ENCODE measurements around the gene PRPSAP1. TPM values are rescaled to one million over a fixed set of nuclear protein-coding genes. Genes with fewer than 3 reads are reported as not detected.

PRPSAP1 gene
- total RNA-seq, 2 experiments from 2014 or later = 58.7 to 63.0 TPM

DNA sequence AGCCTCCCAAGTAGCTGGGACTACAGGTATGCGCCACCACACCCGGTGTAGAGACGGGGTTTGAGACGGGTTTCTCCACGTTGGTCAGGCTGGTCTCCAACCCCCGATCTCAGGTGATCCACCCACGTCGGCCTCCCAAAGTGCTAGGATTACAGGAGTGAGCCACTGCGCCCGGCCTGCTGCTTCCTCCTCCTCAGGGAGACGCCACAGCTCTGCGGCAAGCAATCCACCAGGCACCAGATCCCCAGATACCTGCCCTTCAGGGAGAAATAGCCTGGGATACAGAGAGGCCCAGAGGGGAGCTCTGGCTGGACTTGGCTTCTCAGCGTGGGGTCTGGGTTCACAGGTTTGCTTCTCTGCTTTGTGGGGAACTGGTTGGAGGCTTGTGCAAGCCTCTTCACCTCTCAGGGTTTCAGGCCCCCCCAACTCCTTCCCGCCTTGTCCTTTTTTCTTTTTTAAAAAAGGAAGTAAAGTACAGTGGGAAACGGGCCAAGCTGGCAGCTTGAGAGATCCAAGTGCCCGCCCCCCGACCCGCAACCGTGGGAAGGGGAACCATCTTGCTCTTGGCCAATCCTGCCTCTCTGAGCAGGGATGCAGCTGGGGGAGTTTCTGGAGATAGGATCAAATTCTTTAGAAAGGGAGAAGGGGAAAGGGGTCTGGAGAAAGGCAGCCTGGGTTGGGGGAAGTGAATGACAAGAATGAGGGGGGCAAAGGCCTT lies 28.1 kb upstream of the PRPSAP1 start:
- H3K27me3 Mint-ChIP-seq = peaks cover 2% of the 10 kb centered on the region
- ChIA-PET CTCF (interaction anchor here (0.7 to 3.9 kb wide), 8 partner anchors 8 to 151 kb away, joined by 3 to 14 read pairs (median 8); partner anchors contain the start of gene PRPSAP1), POLR2A (interaction anchor here (0.6 kb wide), 1 partner anchor 149 kb away, joined by 4 read pairs; no protein-coding TSS in a partner anchor)
- no peaks in the 10 kb centered on the region for H3K9me3 Mint-ChIP-seq
- peaks cover 26% of the 10 kb centered on the region for H3K4me1 Mint-ChIP-seq
- no peak overlapping the region for H3K27ac Mint-ChIP-seq
- no peak for DNase-seq
- peak overlapping the region; percentile 32 for H3K4me3 Mint-ChIP-seq
- H3K36me3 Mint-ChIP-seq (ENCODE audit: low read depth) = no peaks in the 10 kb centered on the region

DNA sequence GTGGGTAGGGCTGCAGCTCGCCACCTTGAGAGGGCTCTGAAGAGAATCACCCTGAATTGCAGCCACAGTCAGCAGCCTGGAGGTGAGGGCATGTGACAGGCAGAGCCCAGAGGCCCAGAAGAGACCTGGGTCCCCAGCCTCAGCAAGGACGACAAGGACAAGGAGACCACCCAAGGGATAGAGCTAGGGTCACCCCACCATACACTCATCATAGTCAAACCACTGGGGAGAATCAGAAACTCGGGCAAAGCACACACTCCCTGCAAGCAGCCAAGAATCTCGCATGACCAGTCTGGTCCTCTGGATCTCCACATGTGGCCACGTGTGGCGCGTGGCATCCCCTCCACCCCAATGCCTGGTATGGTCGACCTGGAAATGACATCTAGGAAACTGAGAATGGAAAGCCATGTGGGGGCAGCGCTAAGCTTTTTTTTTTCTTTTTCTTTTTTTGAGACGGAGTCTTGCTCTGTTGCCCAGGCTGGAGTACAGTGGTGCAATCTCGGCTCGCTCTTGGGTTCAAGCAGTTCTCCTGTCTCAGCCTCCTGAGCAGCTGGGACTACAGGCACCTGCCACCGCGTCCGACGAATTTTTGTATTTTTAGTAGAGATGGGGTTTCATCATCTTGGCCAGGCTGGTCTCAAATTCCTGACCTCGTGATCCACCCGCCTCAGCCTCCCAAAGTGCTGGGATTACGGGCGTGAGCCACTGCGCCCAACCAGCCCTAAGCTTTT lies 26.1 kb upstream of the PRPSAP1 start:
- ChIA-PET CTCF (interaction anchor here (0.7 to 3.9 kb wide), 7 partner anchors 8 to 144 kb away, joined by 3 to 14 read pairs (median 9); partner anchors contain the start of gene PRPSAP1), POLR2A (no interaction called here)
- no peaks in the 10 kb centered on the region for H3K9me3 Mint-ChIP-seq
- no peak overlapping the region for H3K27ac Mint-ChIP-seq
- peaks cover 14% of the 10 kb centered on the region for H3K4me1 Mint-ChIP-seq
- no peak overlapping the region for H3K4me3 Mint-ChIP-seq
- no peaks in the 10 kb centered on the region for H3K36me3 Mint-ChIP-seq (ENCODE audit: low read depth)
- no peak for DNase-seq
- peaks cover 2% of the 10 kb centered on the region for H3K27me3 Mint-ChIP-seq

DNA sequence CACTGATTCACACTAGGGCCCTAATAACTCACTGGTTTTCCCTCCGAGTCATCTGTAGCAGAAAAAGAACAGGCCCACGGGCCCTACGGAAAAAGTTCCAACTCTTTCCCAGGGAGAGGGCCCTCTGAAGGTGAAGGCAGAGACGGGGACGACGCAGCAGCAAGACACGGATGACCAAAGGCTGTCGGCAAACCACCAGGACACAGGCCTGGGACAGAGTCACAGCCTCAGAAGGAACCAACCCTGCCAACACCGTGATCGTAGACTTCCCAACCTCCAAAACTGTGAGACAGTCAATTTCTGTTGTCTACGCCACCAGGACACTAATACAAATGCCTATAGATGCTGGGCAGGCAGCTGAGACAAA lies 25.5 kb upstream of the PRPSAP1 start:
- Mint-ChIP-seq H3K4me3 (no peak overlapping the region), H3K27me3 (peaks cover 2% of the 10 kb centered on the region), H3K27ac (no peak overlapping the region), H3K9me3 (no peaks in the 10 kb centered on the region), H3K4me1 (peaks cover 14% of the 10 kb centered on the region), H3K36me3 (ENCODE audit: low read depth) (no peaks in the 10 kb centered on the region)
- ChIA-PET CTCF (interaction anchor here (2.1 to 3.9 kb wide), 2 partner anchors 16 to 26 kb away, joined by 9 to 11 read pairs; partner anchors contain the start of gene PRPSAP1), POLR2A (no interaction called here)
- DNase-seq = no peak

DNA sequence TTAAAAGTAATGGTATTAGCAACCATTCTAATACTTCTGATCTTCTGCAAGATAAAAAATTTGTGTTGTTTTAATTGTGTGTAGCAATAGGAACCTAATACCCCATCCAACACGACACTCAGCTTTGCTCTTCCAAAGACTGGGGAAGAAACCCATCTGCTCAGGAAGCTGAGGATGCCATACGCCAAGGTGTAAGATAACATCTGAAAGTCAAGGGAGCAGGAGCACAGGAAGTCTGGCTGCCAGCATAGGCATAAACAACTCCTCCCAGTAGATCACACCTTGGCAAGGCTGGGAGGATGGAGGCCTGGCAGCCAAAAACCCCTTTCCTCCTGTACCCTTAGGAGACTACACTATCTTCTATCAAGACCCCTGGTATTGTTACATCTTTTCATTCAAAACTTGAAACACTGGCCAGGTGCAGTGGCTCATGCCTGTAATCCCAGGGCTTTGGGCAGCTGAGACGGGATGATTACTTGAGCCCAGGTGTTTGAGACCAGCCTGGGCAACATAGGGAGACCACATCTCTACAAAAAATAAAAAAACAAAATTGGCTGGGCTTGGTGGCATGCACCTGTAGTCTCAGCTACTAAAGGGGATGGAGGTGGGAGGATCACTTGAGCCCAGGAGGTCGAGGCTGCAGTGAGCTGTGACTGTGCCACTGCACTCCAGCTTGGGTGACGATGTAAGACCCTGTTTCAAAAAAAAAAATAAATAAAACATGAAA lies 25.0 kb upstream of the PRPSAP1 start:
- Mint-ChIP-seq H3K9me3 (no peaks in the 10 kb centered on the region), H3K27me3 (peaks cover 2% of the 10 kb centered on the region), H3K27ac (no peak overlapping the region), H3K36me3 (ENCODE audit: low read depth) (no peaks in the 10 kb centered on the region), H3K4me3 (no peak overlapping the region), H3K4me1 (peaks cover 13% of the 10 kb centered on the region)
- ChIA-PET CTCF (interaction anchor here (3.9 kb wide), 1 partner anchor 16 kb away, joined by 11 read pairs; no protein-coding TSS in a partner anchor), POLR2A (no interaction called here)
- DNase-seq = no peak

DNA sequence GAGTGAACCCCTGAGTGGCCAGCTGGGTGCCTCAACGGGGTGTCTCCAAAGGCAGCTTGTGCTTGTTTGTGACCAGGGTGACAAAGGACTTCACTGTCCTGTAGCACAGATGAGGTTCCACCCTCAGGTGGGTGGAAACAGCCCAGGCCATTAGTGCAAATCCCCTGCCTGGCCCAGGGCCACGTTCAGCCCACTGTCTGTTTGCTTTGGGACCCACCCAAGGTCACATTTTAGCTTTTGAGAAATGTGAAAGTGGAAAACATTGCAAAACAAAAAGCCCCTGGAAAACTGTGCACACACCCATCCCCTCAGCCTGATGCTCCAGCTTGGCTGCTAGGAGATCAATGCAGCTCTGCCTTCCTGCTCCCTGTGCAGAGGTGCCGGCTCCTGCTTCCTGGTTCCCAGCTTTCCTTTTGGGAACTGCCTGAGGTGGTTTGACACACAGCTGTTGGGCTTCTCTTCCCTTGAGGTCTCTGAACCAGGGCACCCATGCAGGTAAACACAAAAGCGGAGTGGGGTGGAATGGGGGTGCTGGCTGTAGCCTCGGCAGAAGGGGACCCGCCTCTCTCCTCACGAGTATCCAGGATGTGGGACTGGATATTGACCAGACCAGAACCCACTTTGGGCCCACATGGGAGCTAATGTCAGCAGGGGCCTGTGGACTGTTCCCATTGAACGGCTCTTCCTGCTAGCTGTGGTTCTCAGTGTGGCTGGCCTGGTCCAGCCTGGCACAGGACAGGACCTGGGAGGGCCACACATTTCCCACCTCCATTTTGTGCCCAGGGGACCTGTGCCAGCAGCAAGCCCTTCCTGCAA lies 22.8 kb upstream of the PRPSAP1 start:
- no peaks in the 10 kb centered on the region for H3K27me3 Mint-ChIP-seq

DNA sequence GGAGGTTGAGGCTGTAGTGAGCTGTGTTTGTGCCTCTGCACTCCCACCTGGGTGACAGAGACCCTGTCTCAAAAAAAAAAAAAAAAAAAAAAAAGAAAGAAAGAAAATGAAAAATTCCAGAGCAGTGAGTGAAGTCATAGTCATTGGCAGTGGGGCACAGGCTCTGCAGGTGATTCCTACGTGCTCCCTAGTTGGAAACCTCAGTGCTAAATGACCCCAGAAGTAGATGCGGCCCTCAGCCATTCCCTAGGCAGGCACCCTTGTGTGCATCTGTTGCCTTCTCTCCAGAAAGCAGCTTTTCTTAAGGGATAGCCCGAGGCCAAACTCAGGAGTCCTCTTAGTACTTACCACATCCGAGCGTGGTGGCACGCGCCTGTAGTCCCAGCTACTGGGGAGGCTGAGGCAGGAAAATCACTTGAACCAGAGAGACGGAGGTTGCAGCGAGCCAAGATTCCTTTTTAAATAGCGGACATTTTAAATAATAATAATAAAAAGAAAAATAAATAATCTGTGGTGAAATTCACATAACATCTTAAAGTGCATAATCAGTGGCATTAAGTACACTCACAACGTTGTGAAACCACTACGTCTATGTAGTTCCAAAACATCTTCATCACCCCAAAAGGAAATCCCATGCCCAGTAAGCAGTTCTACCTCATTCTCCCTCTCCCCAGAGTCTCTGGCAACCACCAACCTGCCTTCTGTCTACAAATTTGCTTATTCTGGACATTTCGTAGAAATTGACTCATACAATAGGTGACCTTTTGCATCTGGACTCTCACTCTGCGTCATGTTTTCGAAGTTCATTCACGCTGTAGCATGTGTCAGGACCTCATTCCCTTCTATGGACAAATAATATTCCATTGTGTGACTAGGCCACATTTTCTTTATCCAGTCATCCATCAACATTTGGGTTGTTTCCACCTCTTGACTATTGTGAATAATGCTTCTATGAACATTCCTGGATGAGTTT lies 18.2 kb upstream of the PRPSAP1 start:
- H3K9me3 Mint-ChIP-seq = no peaks in the 10 kb centered on the region
- no peaks in the 10 kb centered on the region for H3K27me3 Mint-ChIP-seq
- H3K4me3 Mint-ChIP-seq = no peak overlapping the region
- no peak overlapping the region for H3K27ac Mint-ChIP-seq
- ChIA-PET POLR2A (no interaction called here), CTCF (interaction anchor here (0.6 to 3.1 kb wide), 4 partner anchors 8 to 1054 kb away, joined by 3 to 7 read pairs (median 4); no protein-coding TSS in a partner anchor)
- H3K4me1 Mint-ChIP-seq = no peaks in the 10 kb centered on the region
- no peaks in the 10 kb centered on the region for H3K36me3 Mint-ChIP-seq (ENCODE audit: low read depth)
- DNase-seq = no peak

More for the DNA sequence above, 22.8 kb upstream of the PRPSAP1 start:
- ChIA-PET CTCF (interaction anchor here (2.6 kb wide), 1 partner anchor 8 kb away, joined by 11 read pairs; the partner anchor contains the start of gene SPHK1), POLR2A (no interaction called here)
- peaks cover 8% of the 10 kb centered on the region for H3K4me1 Mint-ChIP-seq
- H3K9me3 Mint-ChIP-seq = no peaks in the 10 kb centered on the region
- H3K4me3 Mint-ChIP-seq = no peak overlapping the region
- H3K36me3 Mint-ChIP-seq (ENCODE audit: low read depth) = no peaks in the 10 kb centered on the region
- no peak overlapping the region for H3K27ac Mint-ChIP-seq
- DNase-seq = no peak

DNA sequence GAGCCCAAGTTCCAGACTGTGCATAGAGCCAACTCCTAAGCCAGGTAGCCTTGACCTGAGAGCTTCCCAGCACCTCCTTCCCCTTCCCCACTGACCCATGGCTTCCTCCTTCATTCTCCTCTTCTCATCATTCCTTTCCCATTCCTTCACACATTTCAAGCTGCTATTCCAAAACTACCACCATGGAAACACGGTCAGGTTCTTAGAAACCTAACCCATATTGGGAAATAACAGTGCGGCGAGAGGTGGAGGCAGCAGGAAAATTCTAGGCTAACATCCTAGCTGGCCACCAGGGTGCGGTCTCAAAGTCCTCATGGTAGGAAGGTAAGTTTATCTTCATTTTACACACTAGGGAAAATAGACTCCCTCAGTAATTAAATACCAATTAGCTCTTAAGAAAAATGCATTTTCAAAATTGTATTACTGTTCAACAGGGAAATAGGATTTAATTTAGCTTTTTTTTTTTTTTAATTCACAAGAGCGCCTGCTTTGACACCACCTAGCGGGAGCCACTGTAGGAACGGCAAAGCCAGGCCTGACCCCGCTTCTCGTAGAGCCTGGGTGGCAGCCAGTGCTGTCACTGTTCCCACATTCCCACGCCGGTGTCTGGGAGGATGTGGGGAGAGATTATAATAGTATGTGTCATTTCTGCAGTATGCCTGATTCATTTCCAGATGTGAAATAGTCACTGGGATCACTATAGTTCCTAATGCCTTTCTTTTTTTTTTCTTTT lies 16.7 kb upstream of the PRPSAP1 start:
- no peak for DNase-seq
- Mint-ChIP-seq H3K9me3 (no peaks in the 10 kb centered on the region), H3K27ac (no peak overlapping the region), H3K36me3 (ENCODE audit: low read depth) (no peaks in the 10 kb centered on the region), H3K4me1 (no peaks in the 10 kb centered on the region), H3K4me3 (no peak overlapping the region), H3K27me3 (no peaks in the 10 kb centered on the region)
- ChIA-PET POLR2A (no interaction called here), CTCF (interaction anchor here (1.8 to 3.1 kb wide), 3 partner anchors 11 to 17 kb away, joined by 5 to 14 read pairs (median 7); partner anchors contain the start of gene PRPSAP1)

DNA sequence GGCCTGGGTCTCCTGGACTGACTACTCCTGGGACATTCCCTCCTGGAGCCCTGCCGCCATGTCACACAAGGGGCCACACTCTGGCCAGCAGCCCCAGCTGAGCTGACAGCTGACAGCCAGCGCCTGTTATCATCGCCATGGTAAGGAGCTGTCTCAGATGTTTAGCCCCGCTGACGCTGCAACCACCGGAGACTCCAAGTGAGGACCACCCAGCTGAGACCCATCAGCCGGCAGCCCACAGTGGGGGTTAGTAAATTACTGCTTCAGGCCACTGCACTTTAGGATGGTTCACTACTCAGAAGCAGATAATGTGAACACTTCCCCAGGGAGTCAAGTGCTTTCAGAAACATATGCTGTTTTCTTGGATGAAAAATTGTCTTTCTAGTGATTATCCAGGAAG lies 16.1 kb upstream of the PRPSAP1 start:
- H3K4me1 Mint-ChIP-seq = no peaks in the 10 kb centered on the region
- no peaks in the 10 kb centered on the region for H3K36me3 Mint-ChIP-seq (ENCODE audit: low read depth)
- POLR2A ChIA-PET = no interaction called here
- no peaks in the 10 kb centered on the region for H3K9me3 Mint-ChIP-seq
- DNase-seq = no peak
- CTCF ChIA-PET = interaction anchor here (1.8 to 3.1 kb wide), 3 partner anchors 11 to 16 kb away, joined by 5 to 14 read pairs (median 7); partner anchors contain the start of gene PRPSAP1
- H3K27ac Mint-ChIP-seq = no peak overlapping the region
- H3K27me3 Mint-ChIP-seq = no peaks in the 10 kb centered on the region
- H3K4me3 Mint-ChIP-seq = no peak overlapping the region

DNA sequence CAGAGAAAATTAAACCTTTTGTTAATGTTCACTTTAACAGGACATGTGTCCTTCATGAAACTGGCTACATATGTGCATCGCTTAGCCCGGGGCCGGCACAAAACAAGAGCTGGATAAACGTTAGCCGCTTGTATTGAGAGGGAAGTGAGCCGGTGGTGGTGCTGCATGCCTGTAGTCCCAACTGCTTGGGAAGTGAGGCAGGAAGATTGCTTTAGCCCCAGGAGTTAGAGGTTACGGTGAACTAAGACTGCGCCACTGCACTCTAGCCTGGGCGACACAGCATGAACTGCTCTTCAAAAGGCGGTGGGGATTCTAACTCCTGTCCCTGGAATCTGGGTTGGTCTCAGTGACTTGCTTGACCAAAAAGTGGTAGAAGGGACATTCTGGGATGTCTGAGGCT lies 15.7 kb upstream of the PRPSAP1 start:
- POLR2A ChIA-PET = no interaction called here
- Mint-ChIP-seq H3K9me3 (no peaks in the 10 kb centered on the region), H3K4me1 (no peaks in the 10 kb centered on the region), H3K36me3 (ENCODE audit: low read depth) (no peaks in the 10 kb centered on the region), H3K27ac (no peak overlapping the region), H3K4me3 (no peak overlapping the region), H3K27me3 (no peaks in the 10 kb centered on the region)
- DNase-seq = no peak
- CTCF ChIA-PET = interaction anchor here (0.6 to 3.1 kb wide), 4 partner anchors 12 to 16 kb away, joined by 3 to 14 read pairs (median 6); partner anchors contain the start of gene PRPSAP1

DNA sequence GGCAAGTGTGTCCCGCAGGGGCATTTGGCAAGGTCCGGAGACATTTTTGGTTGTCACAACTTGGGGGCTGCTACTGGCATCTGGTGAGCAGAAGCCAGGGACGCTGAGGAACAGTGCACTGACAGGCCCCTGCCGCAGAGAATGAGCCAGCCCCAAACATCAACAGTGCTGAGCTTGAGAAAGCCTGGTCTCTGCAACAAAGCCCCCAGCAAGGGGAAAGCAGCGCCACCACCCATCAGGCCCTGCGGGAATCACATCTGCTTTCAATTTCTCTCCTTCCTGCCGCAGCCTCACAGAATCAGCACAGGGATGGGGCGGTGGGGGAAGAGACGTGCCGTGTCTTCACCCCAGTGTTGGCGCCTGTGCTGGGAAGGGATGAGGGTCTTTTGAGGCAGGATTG lies 14.8 kb upstream of the PRPSAP1 start:
- no peak overlapping the region for H3K27ac Mint-ChIP-seq
- no peak overlapping the region for H3K4me3 Mint-ChIP-seq
- no peak for DNase-seq
- ChIA-PET CTCF (interaction anchor here (0.6 to 2.1 kb wide), 2 partner anchors 13 to 14 kb away, joined by 3 to 14 read pairs; no protein-coding TSS in a partner anchor), POLR2A (no interaction called here)
- H3K9me3 Mint-ChIP-seq = no peaks in the 10 kb centered on the region
- H3K36me3 Mint-ChIP-seq (ENCODE audit: low read depth) = no peaks in the 10 kb centered on the region
- H3K4me1 Mint-ChIP-seq = no peaks in the 10 kb centered on the region
- H3K27me3 Mint-ChIP-seq = no peaks in the 10 kb centered on the region

DNA sequence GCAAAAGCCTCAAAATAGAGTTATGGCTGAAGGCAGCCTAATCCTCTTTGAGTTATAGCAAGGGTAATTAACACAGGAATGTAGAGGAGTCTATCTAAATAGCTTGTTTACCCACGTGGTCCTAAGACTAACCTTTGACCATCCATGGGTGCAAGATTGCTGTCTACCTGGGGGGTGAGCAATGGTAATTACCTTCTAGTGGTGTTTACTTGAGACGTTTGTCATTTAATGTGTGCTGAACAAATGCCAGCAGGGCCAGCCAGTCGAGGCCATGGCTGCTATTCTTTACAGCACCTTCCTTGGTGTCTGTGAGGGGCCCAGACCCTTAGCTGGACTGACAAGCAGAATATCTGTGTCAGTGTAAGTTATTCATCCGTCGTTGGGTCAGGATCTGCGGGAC lies 13.9 kb upstream of the PRPSAP1 start:
- H3K27ac Mint-ChIP-seq = no peak overlapping the region
- no peaks in the 10 kb centered on the region for H3K9me3 Mint-ChIP-seq
- DNase-seq = no peak
- H3K4me3 Mint-ChIP-seq = no peak overlapping the region
- POLR2A ChIA-PET = no interaction called here
- no peaks in the 10 kb centered on the region for H3K36me3 Mint-ChIP-seq (ENCODE audit: low read depth)
- H3K27me3 Mint-ChIP-seq = no peaks in the 10 kb centered on the region
- peaks cover 2% of the 10 kb centered on the region for H3K4me1 Mint-ChIP-seq
- CTCF ChIA-PET = no interaction called here

Data from activated CD4-positive, alpha-beta T cell treated with anti-CD3 and anti-CD28 coated beads, Interleukin-2, amount 10 ng/mL, durations not matched to agents 7 days and 5 days (primary cell).